Measurements from ENCODE around the gene TRA2A. TPM values are rescaled to one million over a fixed set of nuclear protein-coding genes. Genes with fewer than 3 reads are reported as not detected.
A peak's percentile ranks its signal among the peaks of the same experiment; 100 is the strongest.
"Not testable (repeated sequence)": the region's sequence is repeated elsewhere in the genome, so short reads cannot be mapped to it uniquely, and the experiment has no call there.

Gene TRA2A
- total RNA-seq, 2 donors from 2014 or later, result 26.2 to 35.6 TPM

DNA sequence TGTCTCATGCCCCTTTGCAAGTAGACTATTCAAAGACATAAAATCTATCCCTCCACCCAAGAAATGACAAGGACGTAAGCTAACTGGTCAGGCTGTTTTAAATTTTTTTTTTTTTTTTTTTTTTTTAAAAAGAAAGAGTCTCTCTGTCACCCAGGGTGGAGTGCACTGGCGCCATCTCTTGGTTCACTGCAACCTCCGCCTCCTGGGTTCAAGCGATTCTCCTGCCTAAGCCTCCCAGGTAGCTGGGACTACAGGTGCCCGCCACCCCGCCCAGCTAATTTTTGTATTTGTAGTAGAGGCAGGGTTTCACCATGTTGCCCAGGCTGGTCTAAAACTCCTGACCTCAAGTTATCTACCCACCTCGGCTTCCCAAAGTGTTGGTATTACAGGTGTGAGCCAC, 11.2 kb downstream of the TRA2A start:
- no peak for ATAC-seq
- no peak for TF ChIP-seq POLR2A (IDR thresholded peaks at IDR 0.05)
- TF ChIP-seq, protein P1, sequence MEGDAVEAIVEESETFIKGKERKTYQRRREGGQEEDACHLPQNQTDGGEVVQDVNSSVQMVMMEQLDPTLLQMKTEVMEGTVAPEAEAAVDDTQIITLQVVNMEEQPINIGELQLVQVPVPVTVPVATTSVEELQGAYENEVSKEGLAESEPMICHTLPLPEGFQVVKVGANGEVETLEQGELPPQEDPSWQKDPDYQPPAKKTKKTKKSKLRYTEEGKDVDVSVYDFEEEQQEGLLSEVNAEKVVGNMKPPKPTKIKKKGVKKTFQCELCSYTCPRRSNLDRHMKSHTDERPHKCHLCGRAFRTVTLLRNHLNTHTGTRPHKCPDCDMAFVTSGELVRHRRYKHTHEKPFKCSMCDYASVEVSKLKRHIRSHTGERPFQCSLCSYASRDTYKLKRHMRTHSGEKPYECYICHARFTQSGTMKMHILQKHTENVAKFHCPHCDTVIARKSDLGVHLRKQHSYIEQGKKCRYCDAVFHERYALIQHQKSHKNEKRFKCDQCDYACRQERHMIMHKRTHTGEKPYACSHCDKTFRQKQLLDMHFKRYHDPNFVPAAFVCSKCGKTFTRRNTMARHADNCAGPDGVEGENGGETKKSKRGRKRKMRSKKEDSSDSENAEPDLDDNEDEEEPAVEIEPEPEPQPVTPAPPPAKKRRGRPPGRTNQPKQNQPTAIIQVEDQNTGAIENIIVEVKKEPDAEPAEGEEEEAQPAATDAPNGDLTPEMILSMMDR (IDR thresholded peaks at IDR 0.05), result no peak

DNA sequence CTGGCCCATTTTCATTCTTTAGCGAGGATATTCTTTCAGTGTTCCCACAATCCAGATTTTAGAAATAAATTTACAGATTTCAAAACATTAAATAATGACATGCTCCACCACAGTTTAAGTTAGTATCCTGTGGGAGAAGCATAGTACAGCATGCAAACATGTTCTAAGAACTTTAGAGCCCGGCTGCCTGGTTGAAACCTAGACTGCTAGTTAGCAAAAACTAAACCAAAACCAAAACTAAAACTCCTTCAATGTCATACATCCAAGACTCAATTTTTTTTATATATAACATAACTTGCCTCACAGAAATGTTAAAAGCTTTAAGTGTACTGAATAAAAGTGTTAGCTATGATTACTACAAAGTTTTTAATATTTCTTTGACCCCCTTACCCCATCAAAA, 17.0 kb downstream of the TRA2A start:
- Histone ChIP-seq H3K4me3 (no peak overlapping the region), H3K27me3 (no peaks in the 10 kb centered on the region), H3K9me3 (no peaks in the 10 kb centered on the region), H3K36me3 (replicated peaks in 1 of 2; ENCODE audit: insufficient read depth in 1 of 2, low read depth in 2 of 2) (peaks cover 34 to 54% of the 10 kb centered on the region in 2 donors), H3K27ac (no peak overlapping the region), H3K4me1 (no peaks in the 10 kb centered on the region)
- 93 to 98% methylated on average over 2 of the region's 2 CpGs for WGBS, 2 donors
- ATAC-seq (no peak), DNase-seq (no peak)
- no peak for TF ChIP-seq POLR2A (IDR thresholded peaks at IDR 0.05)
- TF ChIP-seq, protein P1 (IDR thresholded peaks at IDR 0.05), result no peak
- intact Hi-C loops (cut with DNase I), result no loop called here

More for the DNA sequence above, 11.2 kb downstream of the TRA2A start:
- Histone ChIP-seq H3K27ac (no peak overlapping the region), H3K36me3 (replicated peaks in 1 of 2; ENCODE audit: insufficient read depth in 1 of 2, low read depth in 2 of 2) (peaks cover 16 to 25% of the 10 kb centered on the region in 2 donors), H3K9me3 (no peaks in the 10 kb centered on the region), H3K4me3 (no peak overlapping the region), H3K4me1 (peaks cover 31% of the 10 kb centered on the region), H3K27me3 (no peaks in the 10 kb centered on the region)
- no peak for DNase-seq
- intact Hi-C loops (cut with DNase I), result no loop called here
- 92 to 98% methylated on average over 6 of the region's 7 CpGs for WGBS, 2 donors

DNA sequence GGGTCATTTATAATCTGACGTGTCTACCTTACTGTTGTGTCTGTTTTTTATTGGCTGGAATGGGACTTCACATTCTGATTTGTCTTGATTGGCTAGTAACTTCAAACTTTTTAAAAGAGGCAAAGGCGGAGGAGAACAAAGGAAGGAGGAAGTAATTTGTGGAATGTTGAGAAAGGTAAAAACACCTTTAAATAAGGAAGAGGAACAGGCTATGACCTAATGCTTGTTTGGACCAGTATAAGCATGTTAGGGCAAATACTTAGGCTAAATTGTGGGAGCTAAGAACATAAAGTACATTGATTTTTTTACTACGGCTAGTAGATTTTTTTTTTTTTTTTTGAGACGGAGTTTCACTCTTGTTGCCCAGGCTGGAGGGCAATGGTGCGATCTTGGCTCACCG, 18.0 kb downstream of the TRA2A start:
- H3K9me3 ChIP-seq; ATAC-seq; intact Hi-C loops (cut with DNase I); H3K4me3 ChIP-seq; DNase-seq; H3K4me1 ChIP-seq; H3K27me3 ChIP-seq: not testable (repeated sequence)
- Histone ChIP-seq H3K27ac (peak overlapping the region in 1 of 4 donors; percentile 10), H3K36me3 (replicated peaks in 1 of 2; ENCODE audit: insufficient read depth in 1 of 2, low read depth in 2 of 2) (peaks cover 29 to 49% of the 10 kb centered on the region in 2 donors)
- 79 to 82% methylated on average over 6 of the region's 6 CpGs for WGBS, 2 donors

DNA sequence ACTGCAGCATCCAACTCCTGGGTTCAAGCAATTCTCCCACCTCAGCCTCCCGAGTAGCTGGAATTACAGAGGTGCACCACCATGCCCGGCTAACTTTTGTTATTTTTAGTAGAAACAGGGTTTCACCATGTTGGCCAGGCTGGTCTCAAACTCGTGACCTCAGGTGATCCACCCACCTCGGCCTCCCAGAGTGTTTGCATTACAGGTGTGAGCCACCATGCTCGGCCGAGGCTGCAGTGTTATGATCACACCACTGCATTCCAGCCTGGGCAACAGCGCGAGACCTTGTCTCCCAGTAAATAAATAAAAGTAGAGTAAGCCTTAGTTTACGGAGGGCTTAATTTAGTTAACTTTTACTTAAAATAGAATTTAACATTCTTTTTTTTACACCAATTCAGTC, 37.8 kb downstream of the TRA2A start:
- WGBS, 2 donors, result 91 to 93% methylated on average over 9 of the region's 9 CpGs
- H3K9me3 ChIP-seq, result no peaks in the 10 kb centered on the region
- no peak overlapping the region for H3K4me3 ChIP-seq
- no peaks in the 10 kb centered on the region for H3K27me3 ChIP-seq
- peaks cover 5% of the 10 kb centered on the region for H3K4me1 ChIP-seq
- ATAC-seq (no peak), DNase-seq (no peak)
- H3K36me3 ChIP-seq (replicated peaks in 1 of 2; ENCODE audit: insufficient read depth in 1 of 2, low read depth in 2 of 2), result no peaks in the 10 kb centered on the region
- intact Hi-C loops (cut with DNase I), result no loop called here
- TF ChIP-seq, protein P1 (IDR thresholded peaks at IDR 0.05), result no peak
- no peak for TF ChIP-seq POLR2A (IDR thresholded peaks at IDR 0.05)
- H3K27ac ChIP-seq, result no peak overlapping the region

DNA sequence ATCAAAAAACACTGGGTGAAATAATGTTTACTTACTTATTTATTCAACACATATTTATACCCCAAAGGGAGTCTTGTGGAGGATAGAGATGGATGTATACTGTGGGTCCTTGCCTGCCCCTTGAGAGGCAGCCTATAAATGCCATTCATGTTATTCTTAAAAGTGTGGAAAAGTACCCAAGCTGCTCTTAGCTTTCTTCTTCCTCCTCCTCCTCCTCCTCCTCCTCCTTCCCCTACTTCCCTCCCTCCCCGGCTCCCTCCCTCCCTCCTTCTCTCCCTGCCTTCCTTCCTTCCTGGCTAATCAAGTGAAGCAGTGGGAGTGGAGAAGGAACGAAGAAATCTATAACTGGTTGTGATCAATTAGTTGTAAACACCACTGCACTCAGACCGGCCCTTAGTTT, 40.3 kb downstream of the TRA2A start:
- H3K27ac ChIP-seq, result no peak overlapping the region
- no peaks in the 10 kb centered on the region for H3K27me3 ChIP-seq
- intact Hi-C loops (cut with DNase I), result no loop called here
- WGBS, 2 donors, result 61 to 82% methylated on average over 3 of the region's 3 CpGs
- no peaks in the 10 kb centered on the region for H3K36me3 ChIP-seq (replicated peaks in 1 of 2; ENCODE audit: insufficient read depth in 1 of 2, low read depth in 2 of 2)
- ATAC-seq (no peak), DNase-seq (no peak)
- TF ChIP-seq POLR2A (IDR thresholded peaks at IDR 0.05), result no peak
- TF ChIP-seq, protein P1 (IDR thresholded peaks at IDR 0.05), result no peak
- no peak overlapping the region for H3K4me3 ChIP-seq
- H3K9me3 ChIP-seq, result no peaks in the 10 kb centered on the region
- peaks cover 5% of the 10 kb centered on the region for H3K4me1 ChIP-seq
